ENCODE measurements around the gene ELOVL6. TPM values are rescaled to one million over a fixed set of nuclear protein-coding genes. Genes with fewer than 3 reads are reported as not detected.

The ELOVL6 gene
- total and polyA plus RNA-seq, 10 of the 15 experiments (the other 5 are each of a cell fraction or from before 2014, with no cell fraction given): 3.9 to 33.5 (median 8.1) TPM

DNA sequence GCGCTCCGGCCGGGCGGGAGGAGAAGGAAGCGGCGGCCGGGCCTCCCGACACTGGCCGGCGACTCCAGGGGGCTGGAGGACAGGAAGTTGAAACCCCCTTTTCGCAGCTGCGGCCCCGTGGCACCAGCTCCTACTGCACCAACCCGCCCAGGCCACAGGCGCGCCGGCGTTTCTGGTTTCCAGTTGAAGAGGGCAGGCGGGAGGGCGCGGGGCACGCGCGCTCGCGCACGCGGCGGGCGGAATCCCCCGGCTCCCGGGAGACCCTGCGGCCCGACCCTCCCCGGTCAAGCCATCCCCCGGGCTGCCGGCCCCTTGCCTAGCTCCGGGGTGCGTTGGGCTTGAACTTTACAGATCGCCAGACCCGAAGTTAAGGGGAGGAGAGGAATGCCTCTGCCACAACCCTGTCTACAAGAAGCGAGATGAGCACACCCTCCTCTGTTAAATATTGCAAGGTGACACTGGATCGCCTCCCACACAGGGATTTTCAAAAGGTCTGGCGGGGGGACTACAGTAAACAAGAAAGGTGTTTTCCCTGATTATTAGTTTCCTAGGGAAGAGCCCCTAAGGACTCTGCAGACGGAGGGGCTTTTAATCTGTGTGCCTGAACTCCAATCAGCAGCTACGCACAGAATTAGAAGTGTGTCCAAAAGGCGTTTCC is 1.4 kb downstream of the ELOVL6 start (continued):
- TF ChIP-seq NFYB (IDR thresholded peaks at IDR 0.05; ENCODE audit: insufficient read depth, low read depth, low read length) (no peak), HCFC1 (IDR thresholded peaks at IDR 0.05; ENCODE audit: low read length) (no peak), CREM (IDR thresholded peaks at IDR 0.05; ENCODE audit: low read depth) (no peak), ZBED1 (IDR thresholded peaks at IDR 0.05; ENCODE audit: borderline replicate concordance) (peak; percentile 17; the same call in 1 of the 2 replicates), NBN (IDR thresholded peaks at IDR 0.05) (no peak), MTA3 (IDR thresholded peaks at IDR 0.05; ENCODE audit: borderline replicate concordance, low read length) (no peak), ZNF622 (IDR thresholded peaks at IDR 0.05) (no peak), MYB (IDR thresholded peaks at IDR 0.05; ENCODE audit: borderline replicate concordance, low read depth, low read length) (no peak), TAF1 (IDR thresholded peaks at IDR 0.05; ENCODE audit: borderline replicate concordance, low read depth, low read length) (no peak), RUNX3 (IDR thresholded peaks at IDR 0.05; ENCODE audit: low read length) (peak; percentile 42; the same call in 1 of the 2 replicates), HDAC6 (IDR thresholded peaks at IDR 0.05; ENCODE audit: unreplicated experiment) (peak; percentile 63), CEBPB (IDR thresholded peaks at IDR 0.05; ENCODE audit: borderline replicate concordance in 1 of 2, low read depth in 2 of 2, low read length in 2 of 2) (no peak)
- TF ChIP-seq, protein P1, sequence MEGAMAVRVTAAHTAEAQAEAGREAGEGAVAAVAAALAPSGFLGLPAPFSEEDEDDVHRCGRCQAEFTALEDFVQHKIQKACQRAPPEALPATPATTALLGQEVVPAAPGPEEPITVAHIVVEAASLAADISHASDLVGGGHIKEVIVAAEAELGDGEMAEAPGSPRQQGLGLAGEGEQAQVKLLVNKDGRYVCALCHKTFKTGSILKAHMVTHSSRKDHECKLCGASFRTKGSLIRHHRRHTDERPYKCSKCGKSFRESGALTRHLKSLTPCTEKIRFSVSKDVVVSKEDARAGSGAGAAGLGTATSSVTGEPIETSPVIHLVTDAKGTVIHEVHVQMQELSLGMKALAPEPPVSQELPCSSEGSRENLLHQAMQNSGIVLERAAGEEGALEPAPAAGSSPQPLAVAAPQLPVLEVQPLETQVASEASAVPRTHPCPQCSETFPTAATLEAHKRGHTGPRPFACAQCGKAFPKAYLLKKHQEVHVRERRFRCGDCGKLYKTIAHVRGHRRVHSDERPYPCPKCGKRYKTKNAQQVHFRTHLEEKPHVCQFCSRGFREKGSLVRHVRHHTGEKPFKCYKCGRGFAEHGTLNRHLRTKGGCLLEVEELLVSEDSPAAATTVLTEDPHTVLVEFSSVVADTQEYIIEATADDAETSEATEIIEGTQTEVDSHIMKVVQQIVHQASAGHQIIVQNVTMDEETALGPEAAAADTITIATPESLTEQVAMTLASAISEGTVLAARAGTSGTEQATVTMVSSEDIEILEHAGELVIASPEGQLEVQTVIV (IDR thresholded peaks at IDR 0.05; ENCODE audit: borderline replicate concordance, partially characterized antibody): no peak
- TF ChIP-seq, protein P2, sequence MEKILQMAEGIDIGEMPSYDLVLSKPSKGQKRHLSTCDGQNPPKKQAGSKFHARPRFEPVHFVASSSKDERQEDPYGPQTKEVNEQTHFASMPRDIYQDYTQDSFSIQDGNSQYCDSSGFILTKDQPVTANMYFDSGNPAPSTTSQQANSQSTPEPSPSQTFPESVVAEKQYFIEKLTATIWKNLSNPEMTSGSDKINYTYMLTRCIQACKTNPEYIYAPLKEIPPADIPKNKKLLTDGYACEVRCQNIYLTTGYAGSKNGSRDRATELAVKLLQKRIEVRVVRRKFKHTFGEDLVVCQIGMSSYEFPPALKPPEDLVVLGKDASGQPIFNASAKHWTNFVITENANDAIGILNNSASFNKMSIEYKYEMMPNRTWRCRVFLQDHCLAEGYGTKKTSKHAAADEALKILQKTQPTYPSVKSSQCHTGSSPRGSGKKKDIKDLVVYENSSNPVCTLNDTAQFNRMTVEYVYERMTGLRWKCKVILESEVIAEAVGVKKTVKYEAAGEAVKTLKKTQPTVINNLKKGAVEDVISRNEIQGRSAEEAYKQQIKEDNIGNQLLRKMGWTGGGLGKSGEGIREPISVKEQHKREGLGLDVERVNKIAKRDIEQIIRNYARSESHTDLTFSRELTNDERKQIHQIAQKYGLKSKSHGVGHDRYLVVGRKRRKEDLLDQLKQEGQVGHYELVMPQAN (conservative IDR thresholded peaks at IDR 0.05): peak; percentile 66; the same call in 1 of the 2 replicates
